NCI-H345 treated with DMSO at 0.1 percent for 48 hours (cell line): Measurements from ENCODE around the gene S100A1.
"Not testable (repeated sequence)": the region's sequence is repeated elsewhere in the genome, so short reads cannot be mapped to it uniquely, and the experiment has no call there.

Experiments used
- DNase-seq: peaks from one replicate; lab custom pipeline; 2025; ENCODE audit not compliant: unreplicated experiment; lab: John Stamatoyannopoulos, UW

S100A1 gene

DNA sequence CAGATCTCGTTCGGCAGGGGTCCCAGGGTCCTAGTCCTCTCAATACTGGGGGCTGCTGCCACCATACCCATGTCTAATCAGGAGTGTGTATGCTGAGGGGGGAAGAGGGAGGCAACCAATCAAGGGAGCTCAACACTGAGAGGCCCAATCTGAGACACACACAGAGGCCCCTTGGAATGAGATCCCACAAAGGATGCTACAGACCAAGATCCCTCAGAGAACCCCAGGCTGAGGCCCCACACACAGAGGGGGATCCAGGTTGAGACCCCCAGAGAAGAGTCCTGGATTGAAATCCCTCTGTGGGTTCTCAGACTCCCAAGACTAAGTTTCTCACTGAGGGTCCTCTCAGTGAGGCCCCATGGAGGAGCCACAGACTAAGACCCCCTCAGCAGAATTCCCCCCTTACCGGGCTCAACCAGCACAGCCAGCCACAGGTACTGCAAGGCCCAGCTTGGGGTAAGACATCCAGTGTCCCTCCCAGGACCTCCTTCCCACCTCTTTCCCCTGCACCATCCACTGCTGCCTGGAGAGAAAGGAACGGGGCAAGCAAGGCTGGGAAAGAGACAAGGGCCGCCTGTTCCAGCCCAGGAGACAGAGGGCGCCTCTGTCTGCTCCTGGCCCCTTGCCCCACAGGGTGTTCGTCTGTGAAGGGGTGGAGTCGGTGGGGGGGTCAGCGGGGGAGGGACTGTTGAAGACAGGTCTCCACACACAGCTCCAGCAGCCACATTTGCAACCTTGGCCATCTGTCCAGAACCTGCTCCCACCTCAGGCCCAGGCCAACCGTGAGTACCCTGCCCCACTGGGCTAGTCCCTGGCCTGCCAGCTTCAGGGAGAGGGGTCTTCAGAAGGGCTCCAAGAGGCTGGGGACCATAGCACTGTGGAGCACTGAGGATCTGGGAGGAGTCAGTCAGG, at the start of gene S100A1:
S100A1 (plus strand) TSS at position 720 of the 912 bp plus-strand sequence. CDS start 2,088 bp downstream, outside the sequence.
- no peak for DNase-seq

DNA sequence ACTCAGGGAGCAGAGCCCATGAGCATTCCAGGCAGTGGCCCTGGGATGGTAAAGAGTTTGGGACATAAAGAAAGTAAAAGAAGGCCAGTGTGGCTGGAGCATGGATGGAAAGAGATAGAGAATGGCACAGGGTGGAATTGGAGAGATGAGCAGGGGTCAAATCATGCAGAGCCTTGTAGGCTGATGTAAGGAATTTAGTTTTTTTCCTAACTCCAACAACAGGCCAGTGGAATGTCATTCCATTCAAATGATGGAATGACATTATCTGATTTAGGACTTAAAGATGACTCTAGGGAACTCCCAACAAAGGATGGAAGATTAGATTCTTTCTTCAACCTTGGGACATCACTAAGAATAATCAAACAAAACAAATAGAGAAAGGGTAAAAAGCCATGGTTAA, 49.7 kb upstream of the S100A1 start:
- DNase-seq: no peak

DNA sequence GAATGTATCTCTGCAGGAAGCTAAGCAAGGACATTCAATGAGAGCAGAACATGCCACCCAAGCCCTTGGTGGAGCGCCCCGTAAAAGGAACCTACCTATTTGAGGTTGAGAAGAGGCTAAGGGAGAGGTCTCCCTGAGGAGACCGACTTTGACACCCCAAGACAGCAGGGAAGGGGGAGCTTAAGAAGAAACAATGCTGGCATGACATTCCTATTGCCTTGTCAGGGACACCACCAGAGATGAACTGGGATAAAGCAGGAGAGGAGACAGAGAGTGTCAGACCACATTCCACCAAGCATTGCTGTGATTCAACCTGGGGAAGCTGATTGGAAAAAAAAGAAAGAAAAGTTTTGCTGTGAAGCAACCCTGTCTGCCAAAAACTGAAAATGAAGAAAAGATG, 49.3 kb upstream of the S100A1 start:
- DNase-seq: no peak

- not testable (repeated sequence) for DNase-seq
Observed at GRCh38 chr1:153582836-153583235, 45.4 kb upstream of the S100A1 start.

GRCh38 chr1:153583514-153583913, 44.7 kb upstream of the S100A1 start:
- DNase-seq: not testable (repeated sequence)

GRCh38 chr1:153583976-153584375, 44.3 kb upstream of the S100A1 start:
- no peak for DNase-seq

- no peak for DNase-seq
Observed at GRCh38 chr1:153585006-153585405, 43.2 kb upstream of the S100A1 start.

DNA sequence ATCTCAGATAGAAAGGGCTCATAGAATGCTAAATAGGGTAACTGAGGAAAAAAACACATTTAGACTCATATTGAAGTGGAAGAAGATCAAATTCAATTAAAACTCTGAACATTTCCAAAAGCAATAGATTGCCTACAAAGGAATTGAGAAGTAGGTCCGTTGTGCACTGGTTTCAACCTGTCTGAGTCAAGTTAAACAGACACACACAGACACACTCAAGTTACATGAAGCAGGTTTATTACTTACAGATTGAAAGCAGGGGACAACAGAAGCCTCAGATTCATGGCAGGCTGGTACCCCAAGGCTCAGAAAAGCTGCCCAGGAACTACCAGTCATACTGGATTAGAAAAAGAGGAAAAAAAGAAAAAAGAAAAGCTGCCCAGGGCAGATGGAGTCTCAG, 41.9 kb upstream of the S100A1 start:
- DNase-seq: no peak

DNA sequence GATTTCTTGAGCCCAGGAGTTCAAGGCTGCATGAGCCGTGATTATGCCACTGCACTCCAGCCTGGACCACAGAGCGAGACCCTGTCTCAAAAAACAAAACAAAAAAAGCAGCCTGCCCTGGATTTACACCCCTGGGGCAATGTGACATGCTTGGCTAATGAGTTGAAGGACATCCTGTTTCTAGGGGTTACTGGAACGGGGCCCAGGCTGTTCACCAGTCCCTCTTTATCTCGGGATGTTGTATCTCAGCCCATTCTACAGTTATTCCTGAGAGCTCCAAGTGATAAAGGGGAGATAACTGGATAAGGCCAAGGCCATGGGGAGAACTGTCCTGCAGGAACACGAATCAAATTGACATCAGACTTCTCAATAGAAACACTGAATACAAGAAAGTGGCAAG, 40.9 kb upstream of the S100A1 start:
- DNase-seq: no peak

DNA sequence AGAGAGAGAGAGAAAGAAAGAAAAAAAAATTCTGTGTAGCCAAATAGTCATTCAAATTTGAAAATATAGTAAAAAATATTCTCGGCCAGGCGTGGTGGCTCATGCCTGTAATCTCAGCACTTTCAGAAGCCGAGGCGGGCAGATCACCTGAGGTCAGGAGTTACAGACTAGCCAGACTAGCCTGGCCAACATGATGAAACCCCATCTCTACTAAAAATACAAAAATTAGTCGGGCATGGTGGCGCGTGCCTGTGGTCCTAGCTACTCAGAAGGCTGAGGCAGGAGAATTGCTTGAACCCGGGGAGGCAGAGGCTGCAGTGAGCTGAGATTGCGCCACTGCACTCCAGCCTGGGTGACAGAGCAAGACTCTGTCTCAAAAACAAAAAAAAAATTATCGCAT, 40.2 kb upstream of the S100A1 start:
- DNase-seq: not testable (repeated sequence)

GRCh38 chr1:153588482-153588881, 39.8 kb upstream of the S100A1 start:
- DNase-seq: no peak

GRCh38 chr1:153592748-153593147, 35.5 kb upstream of the S100A1 start:
- DNase-seq: no peak

- DNase-seq: no peak
Observed at GRCh38 chr1:153597206-153597605, 31.0 kb upstream of the S100A1 start.

DNA sequence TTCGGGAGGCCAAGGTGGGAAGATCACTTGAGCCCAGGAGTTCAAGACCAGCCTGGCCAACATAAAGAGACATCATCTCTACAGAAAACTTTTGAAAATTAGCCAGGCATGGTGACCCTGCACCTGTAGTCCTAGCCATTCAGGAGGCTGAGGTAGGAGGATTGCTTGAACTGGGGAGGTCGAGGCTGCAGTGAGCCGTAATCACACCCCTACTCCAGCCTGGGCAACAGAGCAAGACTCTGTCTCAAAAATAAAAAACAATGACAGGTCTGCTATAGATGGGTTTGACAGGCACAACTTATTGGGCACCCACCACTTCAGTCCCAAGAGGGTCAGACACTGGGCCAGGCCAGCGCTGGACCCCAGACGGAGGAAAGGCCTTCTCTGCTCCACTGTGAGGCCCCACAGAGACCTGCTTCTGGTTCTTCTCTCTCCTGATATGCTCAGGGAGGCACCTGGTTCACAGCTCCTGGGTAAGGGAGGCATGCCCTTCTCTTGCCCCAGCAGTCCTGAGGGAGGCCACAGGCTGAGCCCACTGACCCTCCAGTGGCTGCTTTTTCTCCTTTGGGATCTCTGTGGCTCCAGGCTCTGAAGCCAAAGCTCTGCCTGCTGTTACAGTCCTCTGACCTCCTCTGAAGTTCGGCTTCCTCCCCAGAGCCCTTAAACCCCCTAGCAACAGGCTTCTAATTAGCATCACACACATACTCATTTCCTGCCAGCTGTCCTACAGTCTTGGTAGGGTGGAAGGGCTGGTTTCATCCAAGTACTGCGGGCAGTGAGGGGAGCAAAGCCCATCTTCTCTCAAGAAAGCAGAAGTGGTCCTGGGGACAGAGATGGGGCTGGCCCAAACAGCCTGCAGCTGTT, 29.7 kb upstream of the S100A1 start:
- no peak for DNase-seq

DNA sequence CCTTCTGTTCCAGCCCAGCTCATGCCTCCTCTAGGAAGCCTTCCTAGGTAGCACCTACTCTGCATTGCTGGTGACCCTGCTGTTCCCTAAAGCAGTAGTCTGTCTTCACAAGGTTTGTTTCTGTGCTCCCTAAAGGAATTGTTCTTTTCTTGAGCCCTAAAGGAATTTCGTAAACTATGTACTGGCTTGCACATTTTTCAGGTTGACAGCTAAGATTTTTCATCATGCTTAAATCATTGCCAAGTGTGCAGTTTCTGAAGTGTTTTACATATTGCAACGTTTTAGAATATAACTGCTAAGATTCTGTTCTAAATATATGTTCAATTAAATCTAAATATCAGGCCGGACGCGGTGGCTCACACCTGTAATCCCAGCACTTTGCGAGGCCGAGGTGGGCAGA, 28.4 kb upstream of the S100A1 start:
- no peak for DNase-seq

GRCh38 chr1:153602749-153603148, 25.5 kb upstream of the S100A1 start:
- no peak for DNase-seq

GRCh38 chr1:153606194-153606593, 22.0 kb upstream of the S100A1 start:
- DNase-seq: no peak

DNA sequence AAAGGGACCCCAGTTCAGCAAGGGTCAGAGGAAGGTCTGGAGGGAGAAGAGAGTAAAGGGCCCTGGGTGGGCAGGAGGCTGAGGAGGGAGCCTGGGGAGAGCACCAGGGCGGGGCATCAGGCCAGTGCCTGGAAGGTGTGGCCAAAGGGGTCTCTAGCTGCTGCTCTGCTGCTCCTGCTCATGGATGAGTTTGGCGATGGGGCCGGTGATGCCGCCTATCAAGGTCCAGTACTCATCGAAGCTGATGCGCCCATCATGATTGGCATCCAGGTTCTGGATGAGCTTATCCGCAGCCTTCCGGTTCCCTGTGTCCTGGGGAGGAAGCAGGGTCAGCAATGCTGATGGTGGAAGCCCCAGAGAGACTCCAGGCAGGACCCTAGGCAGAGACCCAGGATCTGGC, 20.9 kb upstream of the S100A1 start:
- DNase-seq: no peak

GRCh38 chr1:153608089-153608682, 20.0 kb upstream of the S100A1 start:
- DNase-seq: no peak

- no peak for DNase-seq
Observed at GRCh38 chr1:153608742-153609584, 19.3 kb upstream of the S100A1 start.

DNA sequence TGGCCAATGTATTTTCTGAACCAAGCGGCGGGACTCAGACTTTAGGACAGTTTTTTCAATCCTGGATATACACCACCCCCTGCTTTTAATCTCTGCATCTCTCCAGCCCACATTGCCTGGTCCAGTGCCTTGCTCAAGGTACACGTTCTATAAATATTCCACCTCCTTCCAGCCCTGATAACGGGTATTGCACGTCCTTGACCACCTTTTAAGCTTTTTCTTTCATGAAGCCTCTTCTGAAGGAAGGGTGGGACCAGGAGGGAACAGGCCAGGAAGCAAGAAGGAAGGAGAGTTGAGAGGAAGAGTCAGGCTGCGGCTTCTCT, 18.7 kb upstream of the S100A1 start:
- no peak for DNase-seq
